Endometrial microvascular endothelial cells (primary cell): ENCODE data around the gene MYO1D. TPM values are rescaled to one million over a fixed set of nuclear protein-coding genes. Genes with fewer than 3 reads are reported as not detected.

Experiments used
- in situ Hi-C: cut with HindIII; loops from 2 replicates; pipeline ENCODE4 v1.10.0; 2017; ENCODE audit warnings: low sequenced_read_pairs, low pct_unique_long_range_greater_than_20kb; ENCODE audit errors: inconsistent ontology term
- total RNA-seq: library from RNA; depleted of rRNA; stranded (reverse); fragments of >200 nt; gene quantifications from one replicate; pipeline ENCODE4 v1.2.3, GENCODE V29; 2015; ENCODE audit errors: inconsistent ontology term

MYO1D gene
- total RNA-seq, 1 donor from 2014 or later: 29.8 TPM

GRCh38 chr17:32622540-32622939 lies 254.4 kb downstream of the MYO1D start:
- in situ Hi-C loops: loop anchor here (10.0 kb wide), 1 partner anchor 88 kb away; no protein-coding TSS in a partner anchor

- in situ Hi-C loops: loop anchor here (10.0 kb wide), 1 partner anchor 87 kb away; no protein-coding TSS in a partner anchor
These were observed 255.2 kb downstream of the MYO1D start for GRCh38 chr17:32621612-32622312.

- in situ Hi-C loops: no loop called here
These were observed 261.6 kb downstream of the MYO1D start for GRCh38 chr17:32615326-32615725.

GRCh38 chr17:32610943-32611342 lies 266.0 kb downstream of the MYO1D start:
- in situ Hi-C loops: no loop called here

GRCh38 chr17:32609884-32610650 lies 266.9 kb downstream of the MYO1D start:
- in situ Hi-C loops: no loop called here

- in situ Hi-C loops: no loop called here
These were observed 267.8 kb downstream of the MYO1D start for GRCh38 chr17:32609085-32609484.

- in situ Hi-C loops: no loop called here
These were observed 268.7 kb downstream of the MYO1D start for GRCh38 chr17:32608267-32608666.

- in situ Hi-C loops: no loop called here
These were observed 272.0 kb downstream of the MYO1D start for GRCh38 chr17:32604966-32605365.

- in situ Hi-C loops: no loop called here
These were observed 274.5 kb downstream of the MYO1D start for GRCh38 chr17:32602396-32602795.

GRCh38 chr17:32601866-32602265 lies 275.1 kb downstream of the MYO1D start:
- in situ Hi-C loops: no loop called here

GRCh38 chr17:32596628-32597027 lies 280.3 kb downstream of the MYO1D start:
- in situ Hi-C loops: no loop called here

GRCh38 chr17:32596206-32596605 lies 280.7 kb downstream of the MYO1D start:
- in situ Hi-C loops: no loop called here

GRCh38 chr17:32593003-32593402 lies 283.9 kb downstream of the MYO1D start:
- in situ Hi-C loops: no loop called here

GRCh38 chr17:32591405-32591804 lies 285.5 kb downstream of the MYO1D start:
- in situ Hi-C loops: no loop called here

GRCh38 chr17:32590974-32591373 lies 285.9 kb downstream of the MYO1D start:
- in situ Hi-C loops: no loop called here

- in situ Hi-C loops: no loop called here
These were observed 287.9 kb downstream of the MYO1D start for GRCh38 chr17:32588982-32589381.

GRCh38 chr17:32588135-32588534 lies 288.8 kb downstream of the MYO1D start:
- in situ Hi-C loops: no loop called here

GRCh38 chr17:32586666-32587065 lies 290.3 kb downstream of the MYO1D start:
- in situ Hi-C loops: no loop called here

GRCh38 chr17:32584792-32585191 lies 292.1 kb downstream of the MYO1D start:
- in situ Hi-C loops: no loop called here

- in situ Hi-C loops: no loop called here
These were observed 293.9 kb downstream of the MYO1D start for GRCh38 chr17:32583053-32583452.
